HepG2 (cell line): ENCODE results near the gene SDR42E2. TPM values are rescaled to one million over a fixed set of nuclear protein-coding genes. Genes with fewer than 3 reads are reported as not detected.

Experiments used
- CHCHD3 ChIP-seq: sonication (generic); formaldehyde crosslinking; IDR thresholded peaks from 2 replicates; pipeline ENCODE4 v1.8.0; 2022; ENCODE audit warnings: mild to moderate bottlenecking, missing genetic modification reagents, moderate library complexity
- ERF ChIP-seq: IDR thresholded peaks from 2 replicates; pipeline ENCODE4 v1.6.1; 2018; ENCODE audit warnings: missing biosample characterization, missing genetic modification reagents
- ISL2 ChIP-seq: sonication (generic); formaldehyde crosslinking; IDR thresholded peaks from 2 replicates; pipeline ENCODE4 v1.5.0; 2020; ENCODE audit warnings: missing genetic modification reagents
- JARID2 ChIP-seq: sonication (generic); formaldehyde crosslinking; IDR thresholded peaks from 2 replicates; pipeline ENCODE4 v1.8.1; 2023; ENCODE audit warnings: missing genetic modification reagents, inconsistent platforms; ENCODE audit not compliant: insufficient replicate concordance
- KLF9 ChIP-seq: IDR thresholded peaks from 2 replicates; pipeline ENCODE4 v1.6.1; 2016; ENCODE audit warnings: low read depth
- NBN ChIP-seq: fragments of 450-650 bp; conservative IDR thresholded peaks from 2 replicates; pipeline ENCODE4 v1.6.1; 2017
- NR2F1 ChIP-seq, 2 experiments: fragments of 450-650 bp in 1 of 2; formaldehyde crosslinking in 1 of 2; IDR thresholded peaks; 2 replicates each; pipeline versions ENCODE4 v1.5.0 to v1.6.1; 2016 to 2020; ENCODE audit warnings: mild to moderate bottlenecking in 1 of 2, missing compliant biosample characterization in 1 of 2, missing genetic modification reagents in 1 of 2, moderate library complexity in 1 of 2
- RFX3 ChIP-seq: IDR thresholded peaks from 2 replicates; pipeline ENCODE4 v1.6.1; 2016; ENCODE audit warnings: missing biosample characterization, missing genetic modification reagents
- SETDB1 ChIP-seq: sonication (generic); formaldehyde crosslinking; IDR thresholded peaks from 2 replicates; pipeline ENCODE4 v1.5.1; 2020; ENCODE audit warnings: missing genetic modification reagents, mild to moderate bottlenecking, borderline replicate concordance
- SNAPC2 ChIP-seq: sonication (generic); formaldehyde crosslinking; IDR thresholded peaks from 2 replicates; pipeline ENCODE4 v1.8.1; 2022; ENCODE audit warnings: mild to moderate bottlenecking, missing genetic modification reagents
- SOX6 ChIP-seq, 2 experiments: fragments of 450-650 bp in 1 of 2; sonication (generic) in 1 of 2; formaldehyde crosslinking in 1 of 2; IDR thresholded peaks; 2 replicates each; pipeline versions ENCODE4 v1.4.0 to v1.6.1; 2017 to 2020; ENCODE audit warnings: antibody characterized with exemption in 1 of 2, mild to moderate bottlenecking in 1 of 2, missing genetic modification reagents in 1 of 2
- TIGD3 ChIP-seq: sonication (generic); formaldehyde crosslinking; IDR thresholded peaks from 2 replicates; pipeline ENCODE4 v1.5.1; 2020; ENCODE audit warnings: mild to moderate bottlenecking, missing genetic modification reagents, borderline replicate concordance
- XRCC5 ChIP-seq: fragments of 200-400 bp; formaldehyde crosslinking; optimal IDR thresholded peaks from 2 replicates; pipeline ENCODE3; 2017; ENCODE audit warnings: mild to moderate bottlenecking, low read length
- ZBTB10 ChIP-seq: sonication (generic); formaldehyde crosslinking; IDR thresholded peaks from 2 replicates; pipeline ENCODE4 v1.4.0; 2020; ENCODE audit warnings: missing genetic modification reagents, borderline replicate concordance
- ZBTB25 ChIP-seq: IDR thresholded peaks from 2 replicates; pipeline ENCODE4 v1.6.1; 2018; ENCODE audit warnings: missing genetic modification reagents
- ZMAT3 ChIP-seq: sonication (generic); formaldehyde crosslinking; conservative IDR thresholded peaks from 2 replicates; pipeline ENCODE4 v1.7.0; 2021; ENCODE audit warnings: missing genetic modification reagents
- ZNF331 ChIP-seq: sonication (generic); formaldehyde crosslinking; IDR thresholded peaks from 2 replicates; pipeline ENCODE4 v1.4.0; 2020; ENCODE audit warnings: missing genetic modification reagents
- ZNF446 ChIP-seq: sonication (generic); formaldehyde crosslinking; IDR thresholded peaks from 2 replicates; pipeline ENCODE4 v1.5.0; 2020; ENCODE audit warnings: mild to moderate bottlenecking, missing genetic modification reagents
- ZNF557 ChIP-seq: sonication (generic); formaldehyde crosslinking; IDR thresholded peaks from 2 replicates; pipeline ENCODE4 v1.4.0; 2020; ENCODE audit warnings: missing genetic modification reagents
- ZNF564 ChIP-seq: sonication (generic); formaldehyde crosslinking; IDR thresholded peaks from 2 replicates; pipeline ENCODE4 v1.8.1; 2023; ENCODE audit warnings: mild to moderate bottlenecking, missing genetic modification reagents
- ZNF577 ChIP-seq: sonication (generic); formaldehyde crosslinking; IDR thresholded peaks from 2 replicates; pipeline ENCODE4 v1.4.0; 2020; ENCODE audit warnings: mild to moderate bottlenecking, low read depth, missing genetic modification reagents, borderline replicate concordance
- ZNF629 ChIP-seq: sonication (generic); formaldehyde crosslinking; conservative IDR thresholded peaks from 2 replicates; pipeline ENCODE4 v1.5.0; 2020; ENCODE audit warnings: missing genetic modification reagents
- ZNF678 ChIP-seq: sonication (generic); formaldehyde crosslinking; IDR thresholded peaks from 2 replicates; pipeline ENCODE4 v1.4.0; 2020; ENCODE audit warnings: mild to moderate bottlenecking, missing genetic modification reagents
- polyA plus RNA-seq, 8 experiments: library from polyadenylated mRNA; depleted of rRNA in 3 of 8; stranded (reverse) in 7 of 8; unstranded in 1 of 8; fragments of >200 nt; fragmentation: Illumina TruSeq in 4 of 8; extraction: Trizol in 4 of 8; gene quantifications; 2 replicates each; pipeline versions ENCODE4 v1.2.1 to v1.2.3, GENCODE V29; 2011 to 2016; ENCODE audit warnings: low read depth in 4 of 8, missing spikeins in 1 of 8, mixed read lengths in 1 of 8; ENCODE audit not compliant: insufficient read depth in 1 of 8
- total RNA-seq, 5 experiments: library from RNA; depleted of rRNA; stranded (reverse); fragments of >200 nt; fragmentation: Illumina TruSeq; extraction: Trizol; gene quantifications; 2 replicates each; pipeline ENCODE4 v1.2.3, GENCODE V29; 2016; ENCODE audit warnings: low read depth in 1 of 5
- TF ChIP-seq, protein P1 (sequence below): sonication (generic); formaldehyde crosslinking; IDR thresholded peaks from 2 replicates; pipeline ENCODE4 v1.5.1; 2020; ENCODE audit warnings: missing genetic modification reagents, mild to moderate bottlenecking, borderline replicate concordance

The SDR42E2 gene
- total and polyA plus RNA-seq, 2 of the 13 experiments (the other 11 are each of a cell fraction or from before 2014, with no cell fraction given): 0.05 to 0.11 TPM

DNA sequence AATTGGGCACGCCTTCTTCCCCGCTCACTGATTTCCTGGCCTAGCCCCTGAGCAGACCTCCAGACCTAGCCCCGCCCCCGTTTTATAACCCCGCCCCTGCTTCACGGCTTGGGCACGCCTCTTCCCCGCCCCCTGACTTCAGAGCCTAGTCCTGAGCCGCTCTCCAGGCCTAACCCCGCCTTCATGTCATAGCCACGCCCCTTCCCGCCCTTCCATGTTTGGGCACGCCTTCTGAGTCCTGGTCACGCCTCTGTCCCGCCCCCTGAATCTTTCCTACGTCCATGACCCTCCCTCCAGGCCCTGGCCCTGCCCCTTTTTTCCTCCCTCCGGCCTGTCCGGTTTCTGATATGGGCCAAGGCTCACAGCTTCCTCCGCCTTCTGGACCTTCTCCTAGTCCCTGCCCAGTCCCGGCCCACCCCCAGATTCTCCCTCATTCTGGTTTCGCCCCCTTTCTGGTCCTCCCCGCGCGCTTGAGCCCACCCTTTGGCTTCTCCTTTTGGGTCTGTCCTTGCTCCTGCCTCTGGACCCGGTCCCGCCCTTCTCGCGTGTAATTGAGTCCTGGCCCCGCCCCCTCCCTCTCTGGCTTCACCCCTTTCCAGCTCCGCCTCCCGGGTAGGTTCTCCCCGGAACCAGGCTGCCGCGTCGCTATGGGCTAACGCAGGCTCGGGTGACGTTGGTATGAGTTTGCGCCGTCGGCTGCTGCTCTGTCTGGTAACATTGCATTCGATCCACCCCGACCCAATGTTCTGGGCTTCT lies 28.6 kb downstream of the SDR42E2 start (continued):
- TF ChIP-seq ZNF629 (CRISPR knock-in tag) (no peak), TIGD3 (CRISPR knock-in tag) (no peak), RFX3 (CRISPR knock-in tag) (no peak), SETDB1 (no peak), ZNF446 (CRISPR knock-in tag) (peak; percentile 44), NBN (no peak), ZNF577 (CRISPR knock-in tag) (no peak), ZBTB10 (CRISPR knock-in tag) (no peak), ZNF564 (CRISPR knock-in tag) (no peak), JARID2 (CRISPR knock-in tag) (no peak), NR2F1 (CRISPR knock-in tag; IDR thresholded peaks at IDR 0.05) (no peak), ZBTB25 (CRISPR knock-in tag) (no peak; the same call in 1 of the 2 replicates), ZNF678 (CRISPR knock-in tag) (no peak), XRCC5 (peak; percentile 89), ZMAT3 (CRISPR knock-in tag) (0 out of 2 replicates have a peak, but pooled peaks have one; percentile 6), ZNF331 (CRISPR knock-in tag) (peak; percentile 42), KLF9 (CRISPR knock-in tag) (no peak; the same call in none of the 2 replicates), ERF (peak; percentile 62; the same call in 1 of the 2 replicates), SOX6 (IDR thresholded peaks at IDR 0.05) (no peak), SOX6 (CRISPR knock-in tag; IDR thresholded peaks at IDR 0.05) (no peak), ZNF557 (CRISPR knock-in tag) (no peak), CHCHD3 (CRISPR knock-in tag) (no peak), ISL2 (no peak), SNAPC2 (CRISPR knock-in tag) (0 out of 2 replicates have a peak, but pooled peaks have one; percentile 35)
- TF ChIP-seq, protein P1, sequence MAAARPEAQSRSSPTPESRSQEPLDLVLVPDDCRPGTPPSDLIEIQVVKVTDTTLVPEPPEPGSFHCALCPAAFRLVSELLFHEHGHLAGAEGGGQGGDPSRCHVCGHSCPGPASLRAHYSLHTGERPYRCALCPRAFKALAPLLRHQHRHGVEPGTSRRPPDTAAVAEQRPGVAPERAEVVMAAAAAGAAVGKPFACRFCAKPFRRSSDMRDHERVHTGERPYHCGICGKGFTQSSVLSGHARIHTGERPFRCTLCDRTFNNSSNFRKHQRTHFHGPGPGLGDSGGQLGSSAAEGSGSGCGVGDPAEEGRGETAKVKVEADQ (CRISPR knock-in tag): no peak
